K562 (cell line): ENCODE results near the gene EXD2. TPM values are rescaled to one million over a fixed set of nuclear protein-coding genes. Genes with fewer than 3 reads are reported as not detected.

ENCODE experiments used
- ETS1 ChIP-seq: conservative IDR thresholded peaks from 2 replicates; pipeline ENCODE4 v1.6.1; 2011; ENCODE audit warnings: low read depth, mild to moderate bottlenecking, low read length; ENCODE audit not compliant: control insufficient read depth
- FOXJ2 ChIP-seq: fragments of 200-800 bp; sonication (Bioruptor generic); IDR thresholded peaks from 2 replicates; pipeline ENCODE4 v1.6.1; 2016; ENCODE audit warnings: missing genetic modification characterization, missing compliant biosample characterization
- ID3 ChIP-seq, 2 experiments: fragments of 250-450 bp in 1 of 2; fragments of 450-650 bp in 1 of 2; sonication (Bioruptor Pico) in 1 of 2; IDR thresholded peaks; 2 replicates each; pipeline versions ENCODE4 v1.6.1 to v1.8.0; 2016 to 2021; ENCODE audit warnings: mild to moderate bottlenecking in 2 of 2, moderate library complexity in 2 of 2, missing compliant biosample characterization in 1 of 2, missing genetic modification characterization in 1 of 2
- RBM15 ChIP-seq: fragments of 200-400 bp; formaldehyde crosslinking; IDR thresholded peaks from 2 replicates; pipeline ENCODE4 v1.6.1; 2018; ENCODE audit warnings: mild to moderate bottlenecking, low read length, moderate library complexity; ENCODE audit not compliant: insufficient read depth
- ZBTB49 ChIP-seq: sonication (generic); formaldehyde crosslinking; IDR thresholded peaks from 2 replicates; pipeline ENCODE4 v1.8.0; 2022; ENCODE audit warnings: missing genetic modification reagents, mild to moderate bottlenecking, borderline replicate concordance
- ZFP91 ChIP-seq: sonication (generic); formaldehyde crosslinking; IDR thresholded peaks from 2 replicates; pipeline ENCODE4 v1.8.0; 2022; ENCODE audit warnings: mild to moderate bottlenecking, missing genetic modification reagents
- ZMIZ1 ChIP-seq, 2 experiments: fragments of 150-350 bp in 1 of 2; IDR thresholded peaks; 2 replicates each; pipeline ENCODE4 v1.6.1; 2012 to 2016; ENCODE audit warnings: low read depth in 2 of 2, low read length in 2 of 2, mild to moderate bottlenecking in 1 of 2, moderate library complexity in 1 of 2
- ZNF175 ChIP-seq: fragments of 200-800 bp; sonication (Bioruptor generic); IDR thresholded peaks from 2 replicates; pipeline ENCODE4 v1.6.1; 2016; ENCODE audit warnings: low read depth, mild to moderate bottlenecking, missing genetic modification characterization, missing compliant biosample characterization
- ZNF274 ChIP-seq: IDR thresholded peaks from 2 replicates; pipeline ENCODE4 v1.6.1; 2011; ENCODE audit warnings: low read depth, mild to moderate bottlenecking, low read length, moderate library complexity, borderline replicate concordance
- polyA plus RNA-seq, 8 experiments: library from polyadenylated mRNA; depleted of rRNA in 4 of 8; stranded (reverse) in 5 of 8; unstranded in 3 of 8; fragments of >200 nt; fragmentation: Nextera tagmentation in 2 of 8; fragmentation: Illumina TruSeq in 1 of 8; extraction: Ambion mirVana in 2 of 8; extraction: Trizol in 1 of 8; gene quantifications; 2 replicates each; pipeline versions ENCODE4 v1.2.1 to v1.2.3, GENCODE V29; 2011 to 2014; ENCODE audit warnings: inconsistent platforms in 1 of 8, missing spikeins in 1 of 8
- total RNA-seq, 7 experiments: library from RNA; depleted of rRNA in 6 of 7; stranded (reverse); fragments of >200 nt in 6 of 7; fragmentation: Illumina TruSeq in 2 of 7; extraction: Trizol in 2 of 7; gene quantifications; 2 replicates each; pipeline versions ENCODE4 v1.2.1 to v1.2.3, GENCODE V29; 2011 to 2021; ENCODE audit warnings: low replicate concordance in 1 of 7

Gene EXD2
- total and polyA plus RNA-seq, 9 of the 15 experiments (the other 6 are each of a cell fraction or from before 2014, with no cell fraction given): 1.6 to 7.5 (median 3.7) TPM

GRCh38 chr14:69244946-69245345 lies 53.6 kb downstream of the EXD2 start (continued):
- no peak for TF ChIP-seq ZNF175 (CRISPR knock-in tag)
- TF ChIP-seq ZBTB49 (CRISPR knock-in tag): no peak
- no peak for TF ChIP-seq FOXJ2 (tag)
- no peak for TF ChIP-seq RBM15
- no peak for TF ChIP-seq ZMIZ1 (IDR thresholded peaks at IDR 0.05; ENCODE audit: low read depth in 2 of 2, low read length in 2 of 2)
- no peak for TF ChIP-seq ZNF274
- TF ChIP-seq ETS1: no peak
- no peak for TF ChIP-seq ZFP91 (CRISPR knock-in tag)
- TF ChIP-seq ID3 (CRISPR knock-in tag; IDR thresholded peaks at IDR 0.05): no peak
- TF ChIP-seq ID3 (tag; IDR thresholded peaks at IDR 0.05): no peak
